ENCODE data around the gene MAD2L1. TPM values are rescaled to one million over a fixed set of nuclear protein-coding genes. Genes with fewer than 3 reads are reported as not detected.

The MAD2L1 gene
- polyA plus RNA-seq, 5 donors = 28.4 to 84.2 (median 51.9) TPM

- peak; percentile 61 to 62 for DNase-seq
Measured at GRCh38 chr4:120007191-120007871, 59.3 kb downstream of the MAD2L1 start.

Data from right lung (tissue), 5 donors.